GM12892 (cell line): ENCODE results near the gene FGF2.

Experiments used
- POLR2AphosphoS5 ChIP-seq: IDR thresholded peaks from 2 replicates; pipeline ENCODE4 v1.6.1; 2011; ENCODE audit warnings: low read depth, low read length, control low read depth
- TAF1 ChIP-seq: IDR thresholded peaks from 2 replicates; pipeline ENCODE4 v1.6.1; 2011; ENCODE audit warnings: low read depth, mild to moderate bottlenecking, control low read depth, low read length, borderline replicate concordance

DNA sequence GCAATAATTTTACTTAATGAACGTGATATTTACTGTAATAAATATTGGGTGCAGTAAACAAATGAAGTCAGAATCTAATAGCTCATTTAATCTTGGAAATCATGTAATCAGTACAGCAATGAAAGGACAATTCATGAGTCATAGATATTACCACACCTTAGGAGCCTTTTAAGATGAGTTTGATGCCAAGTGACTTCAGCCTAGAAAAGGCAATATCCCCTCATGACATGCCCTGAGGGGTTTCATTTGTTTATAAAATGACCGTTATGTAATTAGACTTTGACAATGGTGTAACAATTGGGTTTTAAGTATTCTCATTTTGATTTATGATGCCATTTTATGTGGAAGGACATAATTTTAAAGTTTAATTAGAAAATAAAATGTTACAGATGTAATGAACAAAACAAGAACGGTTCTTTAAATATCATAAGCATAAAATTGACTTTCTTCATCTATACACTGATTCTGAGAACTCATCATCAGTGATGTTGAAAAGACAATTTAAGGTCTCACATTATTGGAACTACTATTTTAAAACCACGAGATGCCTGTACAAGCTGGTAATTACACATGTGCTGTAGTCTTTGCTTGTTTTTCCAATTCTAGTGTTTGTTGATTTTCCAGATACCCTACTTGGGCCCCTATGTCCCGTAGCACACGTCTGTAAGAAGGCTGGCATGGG lies 5.0 kb downstream of the FGF2 start:
- TF ChIP-seq POLR2AphosphoS5 (no peak), TAF1 (no peak)
